SKM-1 (cell line): ENCODE results near the gene ARID3C.

ENCODE experiments used
- DNase-seq: peaks from one replicate; lab custom pipeline; 2025; ENCODE audit not compliant: unreplicated experiment; lab: John Stamatoyannopoulos, UW

Gene ARID3C

GRCh38 chr9:34629491-34629808 is 584 bp upstream of the ARID3C start:
- DNase-seq, result no peak

- DNase-seq, result no peak
Measured at GRCh38 chr9:34627716-34628655, 880 bp downstream of the ARID3C start.

GRCh38 chr9:34625186-34625486 is 3.7 kb downstream of the ARID3C start:
- no peak for DNase-seq

GRCh38 chr9:34624475-34625185 is 4.2 kb downstream of the ARID3C start:
- DNase-seq, result no peak

- DNase-seq, result no peak
Measured at GRCh38 chr9:34623374-34624235, 5.3 kb downstream of the ARID3C start.

GRCh38 chr9:34620061-34620994 is 8.5 kb downstream of the ARID3C start, which contains the start of gene DCTN3:
Gene DCTN3 (minus strand): TSS chr9:34620495. CDS start chr9:34620464, 31 bp downstream.
- peak; percentile 91 for DNase-seq

- DNase-seq, result no peak
Measured at GRCh38 chr9:34615132-34615531, 13.7 kb downstream of the ARID3C start.

GRCh38 chr9:34612788-34613390 is 16.0 kb downstream of the ARID3C start:
- DNase-seq, result peak; percentile 56

GRCh38 chr9:34611811-34612787 is 16.8 kb downstream of the ARID3C start, which contains the start of gene RPP25L:
Gene RPP25L (minus strand): TSS chr9:34612097. CDS start chr9:34611296, 801 bp downstream.
- DNase-seq, result peak; percentile 25

- DNase-seq, result no peak
Measured at GRCh38 chr9:34611251-34611810, 17.5 kb downstream of the ARID3C start.

GRCh38 chr9:34610434-34611206 is 18.2 kb downstream of the ARID3C start:
- no peak for DNase-seq

GRCh38 chr9:34607331-34607730 is 21.5 kb downstream of the ARID3C start:
- DNase-seq, result no peak

- DNase-seq, result no peak
Measured at GRCh38 chr9:34606905-34607304, 22.0 kb downstream of the ARID3C start.

GRCh38 chr9:34606190-34606589 is 22.7 kb downstream of the ARID3C start:
- no peak for DNase-seq

- DNase-seq, result peak; percentile 43
Measured at GRCh38 chr9:34603610-34604231, 25.1 kb downstream of the ARID3C start.

- DNase-seq, result no peak
Measured at GRCh38 chr9:34601937-34602573, 26.8 kb downstream of the ARID3C start.

- DNase-seq, result no peak
Measured at GRCh38 chr9:34600908-34601307, 28.0 kb downstream of the ARID3C start.
